Endothelial cell of hepatic sinusoid (primary cell): Measurements from ENCODE around the gene BOC.

Experiments
- in situ Hi-C: cut with HindIII; loops from 2 replicates; pipeline ENCODE4 v1.10.0; 2017; ENCODE audit warnings: low sequenced_read_pairs

Gene BOC

DNA sequence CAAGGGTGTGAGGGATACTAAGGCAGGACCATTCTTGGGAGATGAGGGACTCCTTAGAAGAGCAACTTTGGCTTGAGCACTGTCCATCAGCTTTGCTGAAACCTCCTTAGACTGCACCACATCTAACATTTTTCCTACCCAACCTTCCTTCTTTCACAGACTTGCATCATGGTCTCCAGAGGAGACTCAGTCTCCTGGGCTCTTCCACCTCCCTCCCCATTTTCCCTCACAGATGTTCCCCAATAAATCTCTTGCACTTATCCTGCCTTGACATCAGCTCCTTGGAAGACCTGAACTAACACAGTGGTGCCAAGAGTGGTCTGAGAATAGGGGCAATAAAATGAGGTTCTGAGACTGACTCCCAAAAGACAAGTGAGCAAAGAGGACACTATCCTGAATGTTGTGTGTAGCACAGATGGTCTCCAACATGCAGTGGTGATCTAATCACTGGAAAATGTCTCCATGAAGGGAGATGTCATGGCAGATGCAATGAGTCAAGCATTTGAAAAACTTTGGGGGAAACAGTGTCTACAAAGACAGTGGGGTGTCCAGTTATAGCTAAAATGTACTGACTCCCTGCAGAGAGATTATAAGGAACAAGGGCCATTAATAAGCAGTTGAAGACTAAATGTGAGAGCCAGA lies 26.0 kb upstream of the BOC start:
- in situ Hi-C loops: no loop called here

DNA sequence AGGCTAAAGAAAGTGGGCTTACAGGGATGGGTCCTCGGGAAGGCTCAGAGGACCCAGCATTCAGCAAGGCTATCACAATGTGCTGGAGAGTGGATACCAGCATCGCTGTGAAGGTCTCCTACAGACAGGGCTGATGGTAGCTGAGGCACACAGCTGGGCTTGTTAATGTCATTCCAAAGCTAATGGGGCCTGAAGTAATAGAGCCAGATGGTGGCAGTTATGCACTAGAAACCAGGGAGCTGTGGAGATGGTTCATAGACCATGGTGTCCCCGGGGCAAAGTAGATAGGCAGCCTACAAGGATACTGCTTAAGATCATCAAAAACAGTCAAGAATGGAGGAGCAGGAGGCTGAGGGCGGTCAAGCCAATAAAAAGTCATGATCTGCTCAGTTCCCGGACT lies 24.8 kb upstream of the BOC start:
- in situ Hi-C loops: no loop called here

DNA sequence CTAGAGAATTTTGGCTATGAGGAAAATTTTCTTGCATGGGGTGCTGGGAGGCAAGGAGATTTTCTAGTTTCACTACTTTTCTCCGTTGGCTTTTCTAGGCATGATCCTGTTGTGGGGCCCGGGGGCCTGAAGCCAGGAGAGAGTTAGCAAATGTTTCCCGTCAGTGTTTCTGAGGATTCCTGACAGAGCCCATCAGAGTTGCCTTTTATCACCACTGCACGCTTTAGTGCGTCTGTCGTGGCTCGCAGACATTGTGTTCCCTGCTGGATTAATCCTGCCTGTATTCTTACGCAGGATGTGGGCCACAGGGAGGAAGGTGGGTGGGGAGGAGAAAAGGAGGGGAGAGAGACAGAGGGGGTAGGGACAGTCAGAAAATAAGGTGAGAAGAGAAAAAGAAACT lies 18.1 kb upstream of the BOC start:
- in situ Hi-C loops: no loop called here

DNA sequence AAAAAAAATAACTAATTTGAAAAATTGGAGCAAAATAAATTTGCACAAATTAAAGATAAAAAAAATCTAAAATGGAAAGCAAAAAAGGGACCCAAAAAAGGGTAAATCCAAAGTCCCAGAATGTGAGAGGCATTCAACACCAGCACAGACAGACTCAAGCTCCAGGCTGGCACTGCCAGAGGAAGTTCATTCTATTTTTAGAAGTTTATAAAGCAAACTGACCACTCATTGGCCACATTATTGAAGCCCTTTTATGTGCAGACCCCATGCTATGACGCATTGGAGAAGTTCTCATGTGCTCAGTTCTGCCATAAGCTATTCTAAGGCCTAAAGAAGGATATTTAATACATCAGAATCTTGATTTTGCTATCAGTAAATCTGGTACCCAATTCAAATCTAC lies 17.6 kb upstream of the BOC start:
- in situ Hi-C loops: no loop called here

DNA sequence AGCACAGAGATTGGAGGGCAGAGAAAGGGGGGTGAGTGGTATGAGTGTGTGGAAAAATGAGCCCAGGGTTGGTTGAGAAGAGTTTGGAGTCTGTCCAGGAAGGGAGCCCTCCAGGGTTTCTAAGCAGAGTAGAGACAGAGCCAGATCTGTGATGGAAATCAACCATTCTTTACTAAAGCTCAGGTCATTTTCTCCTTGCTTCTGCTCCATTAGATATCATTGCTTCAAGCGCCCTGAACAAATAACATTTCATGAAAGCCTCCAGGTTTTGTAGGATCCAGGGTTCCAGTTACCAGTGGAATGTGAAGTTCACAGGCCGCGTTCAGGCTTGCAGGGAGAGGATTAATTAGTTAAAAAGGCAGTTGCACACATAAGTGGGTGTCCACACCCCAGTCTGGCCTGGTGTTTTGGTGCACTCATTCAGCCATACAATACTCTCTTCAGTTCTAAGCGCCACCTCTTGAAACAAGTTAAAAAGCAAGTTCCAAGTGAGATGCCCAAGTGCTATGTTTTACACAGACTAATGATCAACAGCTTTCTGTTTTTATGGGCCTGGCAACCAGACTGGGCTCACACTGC lies 16.4 kb upstream of the BOC start:
- in situ Hi-C loops: no loop called here

DNA sequence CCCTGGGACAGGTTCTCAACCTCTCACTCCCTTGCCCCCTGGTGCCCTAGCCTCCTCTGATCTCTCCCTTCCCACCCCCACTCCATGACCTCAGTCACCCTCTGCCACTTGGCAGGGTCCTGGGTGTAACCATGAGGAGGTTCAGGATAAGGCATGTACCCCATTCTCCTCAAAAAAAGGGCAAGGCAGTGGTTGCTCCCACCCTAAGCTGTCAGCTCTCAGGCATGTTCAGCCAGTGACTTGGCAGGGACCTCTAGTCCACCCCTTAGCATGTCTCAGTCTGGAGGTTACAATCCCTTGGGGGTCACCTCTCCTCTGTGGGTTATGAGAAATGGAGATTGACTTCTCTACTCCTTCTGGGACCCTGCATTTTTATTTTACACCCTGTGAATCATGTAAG lies 11.0 kb upstream of the BOC start:
- in situ Hi-C loops: no loop called here

DNA sequence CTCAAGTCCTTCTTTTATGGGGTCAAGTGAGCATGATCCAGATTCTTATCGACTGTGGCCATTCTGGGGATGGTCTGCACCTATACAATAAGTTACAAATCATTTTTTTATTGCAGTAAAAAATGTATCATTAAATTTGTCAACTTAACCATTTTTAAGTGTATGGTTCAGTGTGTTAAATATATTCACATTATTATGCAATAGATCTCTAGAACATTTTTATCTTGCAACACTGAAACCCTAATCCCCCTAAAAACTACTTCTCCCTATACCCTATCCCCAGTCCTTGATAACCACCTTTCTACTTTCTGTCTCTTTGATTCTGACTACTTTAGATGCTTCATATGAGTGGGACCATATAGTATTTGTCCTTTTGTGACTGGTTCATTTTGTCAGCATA lies 10.4 kb upstream of the BOC start:
- in situ Hi-C loops: no loop called here

DNA sequence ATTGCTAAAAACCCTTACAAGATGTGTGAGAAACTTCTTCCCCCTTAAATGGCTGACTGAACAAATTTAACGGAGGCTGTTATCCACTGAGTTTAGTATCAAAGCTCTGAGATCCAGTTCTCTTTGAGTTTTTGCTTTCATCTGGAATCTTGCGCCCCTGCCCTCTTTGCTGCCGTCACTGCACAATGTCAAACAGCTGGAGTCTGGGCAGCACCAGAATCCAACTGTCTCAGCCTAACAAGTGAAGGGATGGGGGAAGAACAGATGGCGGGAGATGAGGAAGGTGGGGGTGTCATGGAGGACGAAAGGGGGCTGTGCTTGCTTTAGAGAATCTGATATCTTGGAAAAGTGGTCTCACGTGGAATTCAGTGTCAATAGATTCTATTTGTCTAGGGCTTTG lies 7.0 kb upstream of the BOC start:
- in situ Hi-C loops: no loop called here

DNA sequence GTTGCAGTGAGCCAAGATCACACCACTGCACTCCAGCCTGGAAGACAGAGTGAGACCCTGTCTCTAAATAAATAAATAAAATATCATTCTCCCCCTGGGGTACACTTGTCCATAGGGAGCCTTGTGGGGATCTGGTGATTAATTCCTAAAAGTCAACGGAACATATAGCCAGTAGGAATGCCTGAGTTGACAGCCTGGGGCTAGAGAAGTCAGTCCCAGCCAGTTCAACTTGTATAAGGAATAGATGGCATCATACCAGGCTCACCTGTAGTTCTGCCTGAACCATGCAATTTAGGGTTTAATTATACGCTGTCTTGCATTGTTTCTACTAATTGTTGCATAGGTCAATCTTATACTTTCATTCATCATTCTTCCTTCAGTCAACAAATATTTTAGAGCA lies 5.9 kb upstream of the BOC start:
- in situ Hi-C loops: no loop called here

DNA sequence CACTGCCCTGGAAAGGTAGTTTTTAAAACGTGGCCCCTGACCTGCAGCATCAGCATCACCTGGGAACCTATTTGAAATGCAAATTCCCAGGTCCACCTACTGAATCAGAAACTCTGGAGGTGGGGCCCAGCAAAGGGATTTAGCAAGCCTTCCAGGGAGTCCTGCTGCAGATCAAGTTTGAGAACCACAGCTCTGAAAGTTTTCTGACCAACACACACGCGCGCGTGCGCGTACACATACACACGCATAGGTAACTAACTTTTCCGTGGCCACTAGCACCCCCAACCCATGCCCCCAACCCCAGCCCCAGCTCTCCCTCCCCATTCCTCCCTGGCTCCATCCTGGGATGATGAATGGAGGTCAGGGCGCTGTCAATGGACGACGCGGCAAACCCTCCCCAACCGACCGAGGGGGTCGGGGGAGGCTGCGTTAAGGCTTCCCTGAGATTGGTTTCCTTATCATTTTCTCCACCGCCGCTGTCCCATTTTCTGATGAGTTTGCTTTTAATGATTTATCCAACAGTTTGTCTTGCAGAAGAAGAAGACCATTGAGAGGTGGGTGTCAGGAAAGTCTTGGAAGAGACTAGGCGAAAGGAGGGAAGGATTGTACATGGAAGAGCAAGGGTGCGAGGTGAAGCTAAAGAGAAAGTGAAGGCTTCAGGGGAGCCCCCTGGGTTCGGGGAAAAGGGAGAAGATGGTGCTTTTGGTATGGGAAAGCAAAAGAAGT lies 590 bp upstream of the BOC start:
- in situ Hi-C loops: no loop called here

DNA sequence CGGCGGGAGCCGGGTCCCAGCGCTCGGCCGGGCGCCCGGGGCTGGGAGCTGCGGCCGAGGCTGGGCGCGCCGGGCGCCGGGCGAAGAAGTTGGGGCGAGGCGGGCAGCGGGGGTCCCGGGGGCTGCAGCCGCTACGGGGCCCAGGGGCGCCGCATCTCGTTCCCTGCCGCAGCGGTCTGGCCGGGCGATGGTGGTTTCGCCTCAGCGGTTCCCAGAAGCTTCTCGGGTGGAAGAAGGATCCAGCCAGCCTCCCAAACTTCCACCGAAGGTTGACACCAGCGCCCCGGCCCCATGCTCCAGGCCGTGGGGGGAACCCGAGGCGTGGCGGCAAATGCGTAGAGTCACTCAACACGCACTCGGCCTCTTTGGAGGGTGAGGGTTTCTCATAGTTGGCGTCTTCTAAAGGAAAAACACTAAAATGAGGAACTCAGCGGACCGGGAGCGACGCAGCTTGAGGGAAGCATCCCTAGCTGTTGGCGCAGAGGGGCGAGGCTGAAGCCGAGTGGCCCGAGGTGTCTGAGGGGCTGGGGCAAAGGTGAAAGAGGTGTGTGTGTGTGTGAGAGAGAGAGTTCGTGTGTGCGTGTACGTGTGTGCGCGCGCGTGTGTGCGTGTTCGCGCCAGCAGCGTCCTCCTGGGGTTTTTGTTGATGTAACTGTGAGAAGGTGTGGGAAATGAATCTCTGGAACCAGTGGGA lies 940 bp downstream of the BOC start:
- in situ Hi-C loops: no loop called here

DNA sequence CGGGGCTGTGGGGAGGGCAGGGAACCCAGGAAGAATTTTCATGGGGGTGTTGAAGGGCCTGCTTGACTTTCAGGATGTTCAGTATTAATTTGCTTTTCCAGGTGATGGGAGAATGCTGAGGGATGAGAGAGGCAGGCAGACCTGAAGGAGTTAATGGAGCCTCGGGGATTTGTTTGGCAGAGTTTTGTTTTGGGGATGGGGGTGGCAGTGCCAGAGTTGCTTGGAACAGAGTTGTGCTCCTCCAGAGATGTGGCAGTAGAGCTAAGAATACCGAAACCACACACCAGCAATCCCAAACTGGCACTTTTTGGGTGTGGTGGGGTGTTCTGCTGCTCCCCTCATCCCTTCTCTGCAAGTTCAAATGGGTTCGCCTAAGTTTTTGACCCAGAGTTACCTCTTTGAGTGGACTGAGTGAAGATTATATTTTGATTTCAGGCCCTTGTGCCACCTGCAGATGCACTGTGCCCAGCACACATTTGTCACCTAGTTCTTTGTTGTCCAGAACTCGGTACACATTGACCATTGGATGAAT lies 1.6 kb downstream of the BOC start:
- in situ Hi-C loops: no loop called here

DNA sequence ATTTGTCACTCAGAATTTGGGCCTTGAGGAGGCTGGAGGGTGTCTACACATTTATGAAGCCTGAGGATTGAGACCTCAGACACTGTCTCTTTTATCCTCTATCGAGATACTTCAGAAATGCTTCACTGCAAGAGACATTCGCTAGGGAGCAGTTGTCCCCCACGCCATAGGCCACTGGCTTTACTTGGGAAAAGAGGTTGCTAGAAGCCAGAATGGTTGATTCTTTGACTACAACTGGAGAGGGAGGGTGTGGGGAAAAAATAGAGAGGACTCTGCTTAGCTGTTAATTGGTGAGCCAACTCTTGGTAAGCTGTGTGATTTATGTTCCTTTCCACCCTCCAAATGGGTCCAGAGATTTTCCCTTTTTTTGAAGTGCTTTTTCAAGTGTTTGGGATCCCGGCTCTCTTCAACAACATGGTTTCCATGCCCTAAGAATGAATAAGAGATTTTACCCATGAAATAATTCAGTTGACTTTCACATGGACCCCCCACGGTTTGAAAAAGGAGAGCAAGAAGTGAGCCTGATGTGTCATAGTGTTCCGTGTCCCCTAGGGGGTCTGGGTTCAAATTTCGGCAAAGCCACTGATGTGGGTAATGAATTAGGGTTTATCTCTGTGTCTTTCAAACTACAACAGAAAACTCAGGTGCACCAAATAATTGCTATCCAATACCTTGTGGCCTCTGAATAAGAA lies 2.7 kb downstream of the BOC start:
- in situ Hi-C loops: no loop called here

DNA sequence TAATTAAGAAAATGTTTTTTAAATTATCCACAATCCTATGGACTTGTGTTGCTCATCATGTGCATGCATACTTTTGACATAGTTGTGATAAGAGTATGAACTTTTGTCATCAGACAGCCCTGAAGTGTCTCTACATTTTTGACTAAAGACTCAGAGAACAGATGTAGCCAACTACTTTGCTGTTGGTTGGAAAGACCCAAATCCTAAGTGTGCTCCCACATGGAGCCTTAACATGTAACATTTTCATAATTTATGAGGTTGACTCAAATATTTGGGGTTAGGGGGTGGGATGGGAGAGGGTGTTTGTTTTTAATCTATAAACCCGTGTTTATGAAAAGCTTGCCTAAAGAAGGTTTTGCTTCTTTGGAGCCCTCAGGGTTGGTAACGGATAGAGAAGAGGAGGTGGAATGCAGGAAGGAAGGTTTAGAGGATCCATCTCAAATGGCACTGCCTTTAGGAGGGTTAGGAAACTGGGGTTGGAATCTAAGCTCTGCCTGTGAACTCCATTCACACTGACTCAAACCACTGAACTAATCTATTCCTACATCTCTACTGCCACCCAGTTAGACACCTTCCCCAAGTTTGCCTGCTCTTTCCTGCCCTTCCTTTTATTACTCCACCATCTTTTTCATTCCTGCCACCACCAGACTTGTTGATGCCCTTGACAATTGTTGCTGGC lies 3.7 kb downstream of the BOC start:
- in situ Hi-C loops: no loop called here

DNA sequence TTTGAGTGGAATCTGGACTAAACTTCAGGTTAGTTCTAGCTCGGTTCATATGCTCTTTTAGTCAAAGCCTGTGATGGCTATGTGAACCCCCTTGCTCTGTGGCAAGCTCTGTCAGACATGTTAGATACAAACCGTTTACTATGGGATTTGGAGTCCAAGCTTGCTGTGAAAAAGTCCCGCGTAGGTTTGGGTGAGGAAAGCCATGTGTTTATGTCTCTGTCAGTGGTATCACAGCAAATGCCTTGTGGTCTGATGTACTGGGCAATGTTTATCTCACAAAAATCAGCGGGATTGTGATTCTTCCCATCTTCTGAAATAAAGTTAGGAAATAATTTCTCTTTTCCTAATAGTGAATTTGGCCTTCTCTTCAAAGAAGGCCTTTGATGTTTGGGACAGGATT lies 5.0 kb downstream of the BOC start:
- in situ Hi-C loops: no loop called here

DNA sequence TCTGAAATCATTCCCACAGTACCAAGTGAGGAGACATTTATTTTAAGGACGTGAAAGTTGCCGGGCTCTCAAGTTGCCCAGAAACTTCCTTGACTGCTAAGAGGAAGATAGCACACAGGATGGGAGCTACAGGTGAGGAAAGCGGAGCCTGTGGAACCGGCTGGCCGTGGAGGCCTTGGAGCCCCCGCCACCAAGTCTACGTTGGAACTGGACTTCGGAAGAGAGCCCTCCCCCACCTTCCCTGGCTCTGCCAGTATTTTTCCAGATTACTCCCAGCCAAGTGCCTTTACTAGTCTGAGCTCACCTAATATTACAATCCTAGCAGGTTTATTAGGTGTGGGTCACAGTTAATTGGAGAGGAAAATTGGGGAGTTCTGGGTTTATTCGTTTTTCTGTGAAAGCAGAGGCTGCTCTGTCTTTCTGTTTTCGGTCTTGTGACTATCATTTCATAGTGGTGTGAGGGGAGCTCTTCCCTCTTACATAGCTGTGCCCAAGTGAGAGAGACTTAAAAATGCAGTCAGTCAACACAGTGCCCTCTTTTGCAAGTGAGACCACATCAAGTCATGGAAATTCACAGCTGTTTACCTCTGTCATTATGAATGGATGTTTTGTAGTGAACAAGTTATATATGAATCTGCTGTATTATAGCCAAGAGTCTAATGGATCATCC lies 6.8 kb downstream of the BOC start:
- in situ Hi-C loops: no loop called here

DNA sequence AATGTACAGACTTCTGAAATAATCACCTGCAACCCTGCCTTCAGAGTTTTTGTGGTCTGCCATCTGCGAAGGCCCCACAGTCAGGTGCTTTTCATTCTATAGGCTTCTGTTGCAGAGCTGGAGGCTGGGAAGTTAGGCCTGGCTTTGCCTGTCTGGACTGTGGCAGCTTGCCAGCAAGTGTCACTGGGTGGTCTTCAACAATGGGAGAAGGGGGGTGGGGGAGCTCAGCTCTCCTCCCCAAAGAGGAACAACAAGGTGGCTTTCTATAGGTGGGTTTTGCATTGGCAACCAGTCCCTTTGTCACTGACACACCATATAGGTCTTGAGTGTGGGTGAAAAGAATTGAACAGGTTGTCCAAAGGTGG lies 7.3 kb downstream of the BOC start:
- in situ Hi-C loops: no loop called here

DNA sequence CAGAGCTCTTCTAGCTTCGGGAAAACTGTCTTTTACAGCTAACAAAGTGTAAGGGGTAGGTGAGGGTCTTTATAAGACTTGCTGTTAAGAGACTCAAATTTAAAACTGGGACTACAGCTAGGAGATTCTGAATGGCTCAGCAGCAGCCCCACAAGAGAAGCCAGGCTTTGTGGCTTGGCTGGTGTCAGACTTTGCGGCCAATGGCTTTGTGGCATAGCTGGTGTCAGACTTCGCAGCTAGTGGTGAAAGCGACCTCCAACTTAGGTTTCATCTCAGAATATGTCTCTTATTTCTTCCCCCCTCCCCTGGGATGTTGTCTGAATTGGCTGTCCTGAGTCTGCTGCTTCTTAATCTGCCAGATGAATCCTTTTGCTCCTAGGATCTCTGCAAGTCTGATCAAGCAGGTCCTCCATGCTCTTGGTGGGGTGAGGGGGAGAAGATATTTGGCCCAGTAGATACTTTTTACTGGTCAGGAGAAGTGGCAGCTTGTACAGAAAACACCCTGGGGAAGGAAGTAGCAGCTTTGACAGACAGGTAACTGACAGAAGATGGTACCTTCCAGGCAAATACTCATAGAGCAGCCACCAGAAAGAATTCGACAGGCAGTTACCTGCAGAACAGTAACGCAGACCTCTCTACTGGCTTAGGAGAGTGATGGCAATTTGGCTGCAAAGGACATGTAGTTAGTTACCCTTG lies 8.4 kb downstream of the BOC start:
- in situ Hi-C loops: no loop called here

DNA sequence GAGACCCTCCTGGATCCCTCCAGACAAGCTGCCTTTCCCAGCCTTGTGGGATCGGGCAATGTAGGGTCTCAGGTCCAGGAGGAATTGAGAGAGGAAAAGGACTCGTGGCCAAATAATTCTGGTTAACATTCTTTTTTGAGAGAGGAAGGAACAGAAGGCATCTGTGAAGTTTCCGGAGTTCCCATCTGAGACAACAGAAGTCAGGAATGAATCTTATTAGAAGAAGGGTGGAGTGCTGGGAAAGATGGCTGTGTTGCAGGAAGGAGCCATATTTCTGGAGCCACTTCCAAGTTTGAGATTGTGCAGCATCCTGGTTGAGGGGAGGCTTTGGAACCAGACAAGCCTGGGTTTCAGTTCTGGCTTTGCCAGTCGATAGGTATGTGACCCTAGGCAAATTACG lies 9.4 kb downstream of the BOC start:
- in situ Hi-C loops: no loop called here
